OCI-LY3 (cell line): ENCODE results near the gene TRIM39.

Experiments
- H2AFZ ChIP-seq: fragments of 200-600, 300-600 bp; shearing (Covaris generic); 2 replicates; pipeline ENCODE4 v1.6.0; 2014; ENCODE audit warnings: antibody characterized with exemption, low read depth, low read length
- H3K27ac ChIP-seq: fragments of 200-600, 300-600 bp; sonication (generic); 2 replicates; pipeline ENCODE4 v1.5.1; 2014; ENCODE audit warnings: mild to moderate bottlenecking, low read length, moderate library complexity, mixed read lengths
- H3K27me3 ChIP-seq: fragments of 200-600, 300-600 bp; sonication (generic); 2 replicates; pipeline ENCODE4 v1.6.1; 2014; ENCODE audit warnings: low read depth, low read length, mixed read lengths
- H3K36me3 ChIP-seq: fragments of 200-600, 300-600 bp; sonication (generic); replicated peaks from 2 replicates; pipeline ENCODE3; 2014; ENCODE audit warnings: low read depth, low read length, mixed read lengths
- H3K4me1 ChIP-seq: fragments of 300-600, 200-600 bp; sonication (generic); 2 replicates; pipeline ENCODE4 v1.6.1; 2014; ENCODE audit warnings: low read length, mixed read lengths
- H3K4me2 ChIP-seq: fragments of 200-600, 300-600 bp; sonication (generic); 2 replicates; pipeline ENCODE4 v1.6.1; 2014; ENCODE audit warnings: low read length, mixed read lengths
- H3K4me3 ChIP-seq: fragments of 300-600, 200-600 bp; sonication (generic); 2 replicates; pipeline ENCODE4 v1.5.1; 2014; ENCODE audit warnings: antibody characterized with exemption, mild to moderate bottlenecking, low read length, moderate library complexity
- H3K79me2 ChIP-seq: fragments of 300-600, 200-600 bp; shearing (Covaris generic); 2 replicates; pipeline ENCODE4 v1.6.1; 2014; ENCODE audit warnings: mild to moderate bottlenecking, low read length, mixed read lengths
- H3K9ac ChIP-seq: fragments of 300-600, 200-600 bp; shearing (Covaris generic); 2 replicates; pipeline ENCODE4 v1.6.0; 2014; ENCODE audit warnings: mild to moderate bottlenecking, low read length, moderate library complexity
- H3K9me3 ChIP-seq: fragments of 200-600, 300-600 bp; shearing (Covaris generic); 2 replicates; pipeline ENCODE4 v1.6.1; 2014; ENCODE audit warnings: low read length, mixed read lengths; ENCODE audit not compliant: insufficient read depth
- H4K20me1 ChIP-seq: fragments of 200-600, 300-600 bp; sonication (generic); 2 replicates; pipeline ENCODE4 v1.6.1; 2016; ENCODE audit warnings: low read length, mixed read lengths; ENCODE audit not compliant: insufficient read depth
- CTCF ChIP-seq: fragments of 200-600, 300-600 bp; sonication (generic); IDR thresholded peaks from 2 replicates; pipeline ENCODE4 v1.5.1; 2014; ENCODE audit warnings: antibody characterized with exemption, low read length, low read depth
- EZH2phosphoT487 ChIP-seq: fragments of 200-600 bp; shearing (Covaris generic); IDR thresholded peaks from 2 replicates; pipeline ENCODE4 v1.6.1; 2018; ENCODE audit warnings: antibody characterized with exemption, mixed run types, low read depth

TRIM39 gene

DNA sequence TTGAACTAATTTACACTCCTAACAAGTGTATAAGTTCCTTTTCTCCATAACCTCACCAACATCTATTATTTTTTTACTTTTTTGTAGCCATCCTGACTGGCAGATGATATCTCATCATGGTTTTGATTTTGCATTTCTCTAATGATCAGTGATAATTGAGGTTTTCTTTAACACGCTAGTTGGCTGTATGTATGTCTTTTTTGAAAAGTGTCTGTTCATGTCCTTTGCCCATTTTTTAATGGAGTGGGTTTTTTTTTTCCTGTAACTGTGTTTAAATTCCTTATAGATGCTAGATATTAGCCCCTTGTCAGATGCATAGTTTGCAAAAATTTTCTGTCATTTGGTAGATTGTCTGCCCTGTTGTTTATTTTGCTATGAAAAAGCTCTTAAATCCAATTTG is 39.6 kb upstream of the TRIM39 start:
- Histone ChIP-seq H3K9me3 (no peaks in the 10 kb centered on the region), H3K4me2 (no peak overlapping the region), H3K4me1 (no peaks in the 10 kb centered on the region), H3K27me3 (no peaks in the 10 kb centered on the region), H3K4me3 (no peak overlapping the region), H3K79me2 (no peaks in the 10 kb centered on the region), H3K9ac (no peak overlapping the region), H2AFZ (no peak overlapping the region), H3K27ac (no peak overlapping the region), H4K20me1 (no peaks in the 10 kb centered on the region), H3K36me3 (peaks cover 35% of the 10 kb centered on the region)
- no peak for TF ChIP-seq CTCF
- TF ChIP-seq EZH2phosphoT487 = no peak

- H3K27me3 ChIP-seq = no peaks in the 10 kb centered on the region
- no peaks in the 10 kb centered on the region for H3K79me2 ChIP-seq
- no peaks in the 10 kb centered on the region for H3K9me3 ChIP-seq
- no peak overlapping the region for H2AFZ ChIP-seq
- H4K20me1 ChIP-seq = no peaks in the 10 kb centered on the region
- no peaks in the 10 kb centered on the region for H3K4me1 ChIP-seq
- H3K27ac ChIP-seq = no peak overlapping the region
- H3K9ac ChIP-seq = no peak overlapping the region
- no peak overlapping the region for H3K4me3 ChIP-seq
- no peak overlapping the region for H3K4me2 ChIP-seq
- H3K36me3 ChIP-seq = peaks cover 31% of the 10 kb centered on the region
- TF ChIP-seq EZH2phosphoT487 (no peak), CTCF (no peak)
Measured at GRCh38 chr6:30295837-30296236, 30.9 kb upstream of the TRIM39 start.

GRCh38 chr6:30304002-30304401 is 22.7 kb upstream of the TRIM39 start:
- H4K20me1 ChIP-seq = peaks cover 9% of the 10 kb centered on the region; the same call in 1 of the 2 replicates
- no peaks in the 10 kb centered on the region for H3K4me1 ChIP-seq
- H3K27me3 ChIP-seq = no peaks in the 10 kb centered on the region
- peaks cover 43% of the 10 kb centered on the region for H3K79me2 ChIP-seq
- H3K27ac ChIP-seq = no peak overlapping the region
- TF ChIP-seq EZH2phosphoT487 (no peak), CTCF (no peak)
- H3K4me2 ChIP-seq = no peak overlapping the region
- H2AFZ ChIP-seq = no peak overlapping the region
- peaks cover 43% of the 10 kb centered on the region for H3K36me3 ChIP-seq
- no peak overlapping the region for H3K4me3 ChIP-seq
- no peaks in the 10 kb centered on the region for H3K9me3 ChIP-seq
- no peak overlapping the region for H3K9ac ChIP-seq

DNA sequence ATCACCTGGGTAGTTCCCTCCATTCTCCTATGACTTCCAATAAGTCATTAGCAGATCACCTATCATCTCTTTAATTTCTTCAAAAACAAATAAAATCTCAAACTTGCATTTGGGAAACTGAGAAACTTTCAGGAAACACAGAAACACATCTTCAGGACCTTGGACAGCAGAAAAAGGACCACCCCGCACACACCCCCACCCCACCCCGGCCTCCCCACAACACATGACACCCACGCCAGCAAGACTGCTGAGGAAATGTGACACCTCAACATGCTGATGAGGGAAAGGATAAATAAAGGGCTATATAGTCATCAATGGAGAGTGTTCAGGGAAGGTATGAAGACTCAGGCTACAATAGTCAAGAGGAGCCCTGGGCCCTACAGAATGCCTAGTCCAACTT is 15.6 kb upstream of the TRIM39 start:
- H3K27me3 ChIP-seq = no peaks in the 10 kb centered on the region
- H3K9me3 ChIP-seq = no peaks in the 10 kb centered on the region
- H3K4me3 ChIP-seq = no peak overlapping the region
- H3K27ac ChIP-seq = no peak overlapping the region
- H4K20me1 ChIP-seq = peaks cover 20% of the 10 kb centered on the region
- H3K4me1 ChIP-seq = no peaks in the 10 kb centered on the region
- no peak overlapping the region for H3K9ac ChIP-seq
- peaks cover 87% of the 10 kb centered on the region for H3K79me2 ChIP-seq
- H2AFZ ChIP-seq = no peak overlapping the region
- no peak overlapping the region for H3K4me2 ChIP-seq
- TF ChIP-seq EZH2phosphoT487 (no peak), CTCF (no peak)
- peaks cover 30% of the 10 kb centered on the region for H3K36me3 ChIP-seq
